ENCODE measurements around the gene GPR183.

Gene GPR183

GRCh38 chr13:99335087-99335486 lies 27.9 kb upstream of the GPR183 start:
- no peak for TF ChIP-seq CTCF (conservative IDR thresholded peaks at IDR 0.05)
- no peak overlapping the region for H3K27ac ChIP-seq

DNA sequence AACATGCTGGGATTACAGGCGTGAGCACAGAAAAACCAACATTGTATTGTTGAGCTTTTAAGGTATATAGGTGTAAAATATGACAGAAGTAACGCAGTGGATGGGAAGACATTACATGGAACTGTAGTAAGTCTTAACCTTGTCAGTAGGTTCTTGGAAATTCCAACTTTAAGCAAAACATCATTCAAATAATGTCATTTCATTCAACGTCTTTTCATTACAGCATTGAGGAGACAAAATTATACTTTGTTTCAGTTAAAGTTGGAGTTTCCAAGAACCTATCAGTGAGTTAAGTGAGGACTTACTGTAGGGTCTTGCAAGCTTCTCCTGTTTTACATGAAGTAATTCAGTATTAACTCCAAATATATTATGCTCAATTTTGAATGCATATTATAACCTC lies 27.0 kb upstream of the GPR183 start:
- H3K27ac ChIP-seq = no peak overlapping the region
- TF ChIP-seq CTCF (conservative IDR thresholded peaks at IDR 0.05) = no peak

- TF ChIP-seq CTCF (conservative IDR thresholded peaks at IDR 0.05) = no peak
- no peak overlapping the region for H3K27ac ChIP-seq
These were observed 25.3 kb upstream of the GPR183 start for GRCh38 chr13:99332456-99332855.

DNA sequence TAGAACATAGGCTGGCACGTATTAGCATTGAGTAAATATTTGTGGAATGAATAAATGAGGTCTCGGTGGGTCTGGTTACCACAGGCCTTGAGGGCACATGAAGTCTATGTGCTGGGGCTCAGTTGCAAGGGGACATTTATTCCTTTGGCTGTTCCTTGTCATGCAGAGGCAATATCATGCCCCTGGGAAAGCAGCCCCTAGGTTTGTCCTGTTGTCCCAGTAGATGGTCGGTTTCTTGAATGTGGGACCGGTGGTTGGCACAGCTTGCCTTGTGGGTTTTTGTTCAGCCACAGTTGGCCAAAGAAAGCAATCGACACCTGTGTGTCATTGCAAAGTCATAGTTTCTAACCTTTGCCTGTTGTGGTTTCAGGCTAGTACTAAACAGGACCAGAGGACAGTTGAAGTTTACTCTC lies 24.7 kb upstream of the GPR183 start:
- TF ChIP-seq CTCF (conservative IDR thresholded peaks at IDR 0.05) = no peak
- no peak overlapping the region for H3K27ac ChIP-seq

- no peak overlapping the region for H3K27ac ChIP-seq
- no peak for TF ChIP-seq CTCF (conservative IDR thresholded peaks at IDR 0.05)
These were observed 23.7 kb upstream of the GPR183 start for GRCh38 chr13:99330942-99331341.

DNA sequence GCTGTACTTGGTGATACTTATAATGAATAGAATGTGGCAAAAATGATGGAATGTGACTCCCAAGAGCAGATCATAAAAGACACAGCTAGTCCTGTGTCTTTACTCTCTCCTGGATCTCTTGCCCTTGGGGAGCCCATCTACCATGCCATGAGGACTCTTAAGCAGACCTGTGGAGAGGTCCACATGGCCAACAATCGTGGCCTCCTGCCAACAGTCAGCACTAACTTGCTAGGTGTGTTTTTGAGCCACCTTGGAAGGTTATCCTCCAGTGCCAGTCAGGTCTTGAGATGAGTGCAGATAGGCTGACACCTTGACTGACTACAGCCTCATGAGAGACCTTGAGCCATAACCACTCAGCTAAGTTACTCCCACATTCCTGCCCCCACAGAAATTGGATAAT lies 22.3 kb upstream of the GPR183 start:
- no peak for TF ChIP-seq CTCF (conservative IDR thresholded peaks at IDR 0.05)
- no peak overlapping the region for H3K27ac ChIP-seq

- no peak overlapping the region for H3K27ac ChIP-seq
- TF ChIP-seq CTCF (conservative IDR thresholded peaks at IDR 0.05) = no peak
These were observed 20.6 kb upstream of the GPR183 start for GRCh38 chr13:99327761-99328160.

DNA sequence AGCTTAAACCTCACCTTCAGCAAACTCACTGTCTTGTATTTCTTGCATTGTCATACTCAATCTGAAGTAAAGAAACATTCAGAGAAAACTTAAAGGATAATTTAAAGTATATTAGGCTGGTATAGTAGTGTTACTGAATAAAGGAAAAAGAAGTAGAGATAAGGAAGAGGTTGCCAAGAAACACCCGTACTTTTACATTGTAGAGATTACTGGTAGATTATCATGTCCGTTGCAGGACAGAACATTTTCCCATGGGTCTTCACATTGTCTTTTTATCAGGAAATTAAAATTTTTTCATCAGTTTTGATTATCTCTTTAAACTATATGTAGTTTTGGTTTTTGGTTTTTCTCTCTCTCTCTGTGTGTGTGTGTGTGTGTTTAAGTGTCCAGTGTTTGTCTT lies 19.9 kb upstream of the GPR183 start:
- H3K27ac ChIP-seq = no peak overlapping the region
- TF ChIP-seq CTCF (conservative IDR thresholded peaks at IDR 0.05) = no peak

Data from VCaP (cell line).